ENCODE results near the gene CLEC2D. TPM values are rescaled to one million over a fixed set of nuclear protein-coding genes. Genes with fewer than 3 reads are reported as not detected.
A peak's percentile ranks its signal among the peaks of the same experiment; 100 is the strongest.
"Not testable (repeated sequence)": the region's sequence is repeated elsewhere in the genome, so short reads cannot be mapped to it uniquely, and the experiment has no call there.

Gene CLEC2D
- total and polyA plus RNA-seq, 2 donors (not counting 1 experiment from before 2014, with no cell fraction given) = 158 to 426 TPM

GRCh38 chr12:9711664-9712063 lies 42.2 kb downstream of the CLEC2D start:
- H3K4me1 Mint-ChIP-seq = peaks cover 96% of the 10 kb centered on the region

GRCh38 chr12:9713032-9713558 lies 43.6 kb downstream of the CLEC2D start:
- not testable (repeated sequence) for H3K9me3 Mint-ChIP-seq (ENCODE audit: insufficient read depth); H3K9me3 ChIP-seq (ENCODE audit: control extremely low read depth in 1 of 3, control insufficient read depth in 2 of 3, insufficient read depth in 1 of 3, low read length in 2 of 3); H3K36me3 ChIP-seq (replicated peaks in 1 of 2; ENCODE audit: control extremely low read depth in 1 of 2, control insufficient read depth in 1 of 2, extremely low read depth in 1 of 2, insufficient read depth in 2 of 2, low read length in 1 of 2); H3K4me3 ChIP-seq (ENCODE audit: control extremely low read depth in 1 of 5, extremely low read depth in 1 of 5, insufficient read depth in 1 of 5, low read depth in 2 of 5, low read length in 4 of 5); H4K20me1 ChIP-seq (ENCODE audit: control insufficient read depth, insufficient read depth, low read length, poor library complexity, severe bottlenecking); H3K27me3 Mint-ChIP-seq; H3K27me3 ChIP-seq (replicated peaks in 1 of 4; ENCODE audit: control extremely low read depth in 1 of 4, control insufficient read depth in 3 of 4, insufficient read depth in 4 of 4, low read length in 3 of 4)
- DNase-seq (peak; percentile 60), ATAC-seq (ENCODE audit: low read depth) (peak; percentile 66)
- H3K27ac ChIP-seq (ENCODE audit: low read length in 2 of 2) = peak overlapping the region; percentile 76 to 91
- H3K79me2 ChIP-seq (ENCODE audit: control insufficient read depth, insufficient read depth, low read length) = peaks cover 31% of the 10 kb centered on the region
- H2AFZ ChIP-seq (ENCODE audit: insufficient read depth, low read depth, low read length, poor library complexity, severe bottlenecking) = peak overlapping the region; percentile 31
- intact Hi-C loops (cut with micrococcal nuclease) = loop anchor here (1.0 to 2.0 kb wide), 2 partner anchors 8 to 14 kb away; no protein-coding TSS in a partner anchor
- Mint-ChIP-seq H3K4me3 (peak overlapping the region; percentile 64), H3K27ac (peak overlapping the region; percentile 96), H3K4me1 (peaks cover 96% of the 10 kb centered on the region)
- ChIA-PET POLR2A (interaction anchor here (1.0 kb wide), 1 partner anchor 65 kb away, joined by 3 read pairs; no protein-coding TSS in a partner anchor), CTCF (interaction anchor here (1.0 to 7.8 kb wide), 5 partner anchors 9 to 79 kb away, joined by 4 to 81 read pairs (median 9); no protein-coding TSS in a partner anchor)
- peak overlapping the region; percentile 54 for H3K4me2 ChIP-seq (replicated peaks; ENCODE audit: low read depth, low read length, poor library complexity, severe bottlenecking)
- peak overlapping the region; percentile 14 for H3K9ac ChIP-seq (ENCODE audit: low read length)
- H3K4me1 ChIP-seq (ENCODE audit: control insufficient read depth in 2 of 2, insufficient read depth in 2 of 2, low read length in 2 of 2) = peaks cover 87 to 92% of the 10 kb centered on the region in 2 donors
- no CpG with 5 or more reads among the region's 6 CpGs for WGBS (ENCODE audit: insufficient coverage)

More at GRCh38 chr12:9711664-9712063, 42.2 kb downstream of the CLEC2D start:
- Mint-ChIP-seq H3K4me3 (peak overlapping the region; percentile 7), H3K27ac (peak overlapping the region; percentile 80), H3K27me3 (no peaks in the 10 kb centered on the region), H3K9me3 (ENCODE audit: insufficient read depth) (no peaks in the 10 kb centered on the region)
- no peak overlapping the region for H3K9ac ChIP-seq (ENCODE audit: low read length)
- no peak for ATAC-seq (ENCODE audit: low read depth)
- H3K9me3 ChIP-seq (ENCODE audit: control extremely low read depth in 1 of 3, control insufficient read depth in 2 of 3, insufficient read depth in 1 of 3, low read length in 2 of 3) = peaks cover 0 to 3% (median 0%) of the 10 kb centered on the region in 3 donors
- H2AFZ ChIP-seq (ENCODE audit: insufficient read depth, low read depth, low read length, poor library complexity, severe bottlenecking) = no peak overlapping the region
- no peaks in the 10 kb centered on the region for H4K20me1 ChIP-seq (ENCODE audit: control insufficient read depth, insufficient read depth, low read length, poor library complexity, severe bottlenecking)
- H3K36me3 ChIP-seq (replicated peaks in 1 of 2; ENCODE audit: control extremely low read depth in 1 of 2, control insufficient read depth in 1 of 2, extremely low read depth in 1 of 2, insufficient read depth in 2 of 2, low read length in 1 of 2) = no peaks in the 10 kb centered on the region
- no peak for DNase-seq
- peak overlapping the region; percentile 40 for H3K4me2 ChIP-seq (replicated peaks; ENCODE audit: low read depth, low read length, poor library complexity, severe bottlenecking)
- no CpG with 5 or more reads among the region's 1 CpG for WGBS (ENCODE audit: insufficient coverage)
- ChIA-PET POLR2A (interaction anchor here (0.7 to 1.6 kb wide), 3 partner anchors 18 to 64 kb away, joined by 4 to 7 read pairs (median 4); partner anchors contain the start of gene CLEC2D), CTCF (interaction anchor here (0.7 to 7.8 kb wide), 19 partner anchors 9 to 87 kb away, joined by 3 to 81 read pairs (median 5); partner anchors contain the start of gene CLECL1)
- no peaks in the 10 kb centered on the region for H3K27me3 ChIP-seq (replicated peaks in 1 of 4; ENCODE audit: control extremely low read depth in 1 of 4, control insufficient read depth in 3 of 4, insufficient read depth in 4 of 4, low read length in 3 of 4)
- intact Hi-C loops (cut with micrococcal nuclease) = loop anchor here (2.0 kb wide), 1 partner anchor 13 kb away; no protein-coding TSS in a partner anchor
- H3K4me1 ChIP-seq (ENCODE audit: control insufficient read depth in 2 of 2, insufficient read depth in 2 of 2, low read length in 2 of 2) = peaks cover 94 to 95% of the 10 kb centered on the region in 2 donors
- peak overlapping the region in 1 of 2 donors; percentile 91 for H3K27ac ChIP-seq (ENCODE audit: low read length in 2 of 2)
- H3K4me3 ChIP-seq (ENCODE audit: control extremely low read depth in 1 of 5, extremely low read depth in 1 of 5, insufficient read depth in 1 of 5, low read depth in 2 of 5, low read length in 4 of 5) = no peak overlapping the region
- TF ChIP-seq CTCF (IDR thresholded peaks at IDR 0.05) = no peak
- no peak for TF ChIP-seq EZH2 (IDR thresholded peaks at IDR 0.05; ENCODE audit: borderline replicate concordance, insufficient read depth, low read depth, low read length, poor library complexity, severe bottlenecking)
- peaks cover 26% of the 10 kb centered on the region for H3K79me2 ChIP-seq (ENCODE audit: control insufficient read depth, insufficient read depth, low read length)
